NCI-H510A (cell line): Measurements from ENCODE around the gene CHMP4B.

Experiments used
- DNase-seq: peaks from one replicate; lab custom pipeline; 2025; lab: John Stamatoyannopoulos, UW

The CHMP4B gene, protein sequence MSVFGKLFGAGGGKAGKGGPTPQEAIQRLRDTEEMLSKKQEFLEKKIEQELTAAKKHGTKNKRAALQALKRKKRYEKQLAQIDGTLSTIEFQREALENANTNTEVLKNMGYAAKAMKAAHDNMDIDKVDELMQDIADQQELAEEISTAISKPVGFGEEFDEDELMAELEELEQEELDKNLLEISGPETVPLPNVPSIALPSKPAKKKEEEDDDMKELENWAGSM

DNA sequence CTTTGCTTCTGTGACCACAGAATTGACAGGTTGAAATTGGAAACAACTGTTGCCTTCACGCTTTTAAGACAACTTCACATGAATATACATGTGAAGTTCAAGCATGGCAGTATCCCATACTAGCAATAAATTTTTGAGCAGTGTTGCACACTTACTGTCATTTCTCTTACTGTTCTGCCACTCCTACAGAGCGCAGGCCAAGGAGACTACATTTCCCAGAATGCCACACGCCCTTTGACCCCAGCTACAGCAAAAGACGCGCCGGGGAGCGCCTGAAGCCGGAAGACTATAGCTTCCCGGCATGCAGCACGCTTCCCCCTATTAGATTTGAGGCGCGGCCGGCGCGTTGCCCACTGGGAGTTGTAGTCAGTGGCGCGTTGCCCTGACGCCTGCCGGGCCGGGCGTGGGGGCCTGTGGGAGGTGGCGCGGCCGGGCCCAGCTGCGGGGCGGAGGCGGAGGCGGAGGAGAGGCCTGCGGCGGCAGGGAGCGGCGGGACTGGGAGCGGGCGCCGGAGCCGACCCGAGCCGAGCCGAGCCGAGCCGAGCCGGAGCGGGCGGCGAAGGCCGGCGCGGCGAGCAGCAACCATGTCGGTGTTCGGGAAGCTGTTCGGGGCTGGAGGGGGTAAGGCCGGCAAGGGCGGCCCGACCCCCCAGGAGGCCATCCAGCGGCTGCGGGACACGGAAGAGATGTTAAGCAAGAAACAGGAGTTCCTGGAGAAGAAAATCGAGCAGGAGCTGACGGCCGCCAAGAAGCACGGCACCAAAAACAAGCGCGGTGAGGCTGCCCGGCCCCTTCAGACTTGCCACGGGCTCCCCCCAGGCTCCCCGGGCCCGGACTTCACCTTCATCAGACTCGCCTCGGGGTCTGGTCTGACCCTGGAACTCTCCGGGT, at the start of gene CHMP4B:
Gene CHMP4B, plus strand, starts transcription at position 464 of the 891 bp plus-strand sequence. Its CDS starts 121 bp downstream, at position 585.
- peak; percentile 95 for DNase-seq

DNA sequence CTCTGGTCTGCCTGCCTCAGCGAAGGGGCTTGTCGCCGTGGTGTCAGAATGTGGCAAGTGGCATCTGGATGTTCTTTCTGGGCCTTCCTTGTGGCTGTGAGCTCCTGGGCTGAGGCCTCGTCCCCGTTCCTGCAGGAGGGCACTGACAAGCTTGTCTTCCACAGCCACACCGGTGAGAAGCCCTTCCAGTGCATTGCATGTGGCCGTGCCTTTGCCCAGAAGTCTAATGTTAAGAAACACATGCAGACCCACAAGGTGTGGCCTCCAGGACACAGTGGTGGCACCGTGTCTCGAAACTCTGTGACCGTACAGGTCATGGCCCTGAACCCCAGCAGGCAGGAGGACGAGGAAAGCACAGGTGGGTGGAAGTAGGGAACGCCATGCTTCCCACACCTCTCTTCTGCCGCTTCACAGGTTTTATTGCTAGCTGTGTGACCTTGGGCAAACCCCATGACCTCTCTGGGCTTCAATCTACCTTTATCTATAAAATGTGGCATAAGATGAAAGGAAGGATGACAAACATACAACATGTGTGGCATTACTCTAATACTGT, 49.4 kb upstream of the CHMP4B start:
- DNase-seq: no peak

DNA sequence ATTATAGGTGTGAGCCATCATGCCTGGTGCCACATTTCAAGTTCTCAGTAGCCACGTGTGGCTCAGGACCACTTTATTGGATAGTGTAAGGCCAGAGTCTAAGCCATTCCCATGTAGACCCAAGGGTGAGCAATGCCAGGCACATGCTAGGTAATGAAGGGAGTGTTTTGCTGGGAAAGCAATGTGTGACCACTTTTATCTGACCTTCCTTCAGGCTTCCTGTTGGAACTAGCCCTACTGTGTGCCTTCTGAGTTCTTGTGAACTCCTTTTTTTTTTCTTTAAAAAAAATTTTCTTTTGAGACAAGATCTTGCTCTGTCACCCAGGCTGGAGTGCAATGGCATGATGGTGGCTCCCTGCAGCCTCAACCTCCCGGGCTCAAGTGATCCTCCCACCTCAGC, 46.0 kb upstream of the CHMP4B start:
- DNase-seq: no peak

DNA sequence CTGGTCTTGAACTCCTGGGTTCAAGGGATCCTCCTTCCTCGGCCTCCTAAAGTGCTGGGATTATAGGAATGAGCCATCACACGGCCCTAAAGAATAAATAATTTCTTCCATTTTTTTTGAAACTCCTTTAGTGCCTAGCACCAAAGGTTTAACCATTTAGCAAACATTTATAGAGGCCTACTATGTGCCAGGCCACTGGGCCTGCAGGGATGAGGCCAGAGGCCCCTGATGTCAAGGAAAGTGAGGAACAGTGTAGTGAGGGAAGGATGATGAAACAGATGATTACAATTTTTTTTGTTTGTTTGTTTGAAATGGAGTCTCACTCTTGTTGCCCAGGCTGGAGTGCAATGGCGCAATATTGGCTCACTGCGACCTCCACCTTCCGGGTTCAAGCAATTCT, 45.6 kb upstream of the CHMP4B start:
- DNase-seq: no peak

DNA sequence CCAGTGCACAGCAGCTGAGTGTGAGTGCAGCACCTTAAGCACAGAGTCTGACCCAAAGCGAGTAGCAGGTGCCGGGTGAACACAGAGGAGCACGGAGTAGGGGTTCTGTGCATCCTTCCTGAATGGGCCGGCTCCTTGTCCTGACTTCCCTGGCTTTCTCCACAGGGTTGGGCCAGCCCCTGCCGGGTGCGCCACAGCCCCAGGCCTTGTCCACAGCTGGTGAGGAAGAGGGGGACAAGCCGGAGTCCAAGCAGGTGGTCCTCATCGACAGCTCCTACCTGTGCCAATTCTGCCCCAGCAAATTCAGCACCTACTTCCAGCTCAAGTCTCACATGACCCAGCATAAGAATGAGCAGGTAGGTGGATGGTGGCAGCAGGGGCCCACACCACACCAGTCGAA, 44.5 kb upstream of the CHMP4B start:
- DNase-seq: no peak

DNA sequence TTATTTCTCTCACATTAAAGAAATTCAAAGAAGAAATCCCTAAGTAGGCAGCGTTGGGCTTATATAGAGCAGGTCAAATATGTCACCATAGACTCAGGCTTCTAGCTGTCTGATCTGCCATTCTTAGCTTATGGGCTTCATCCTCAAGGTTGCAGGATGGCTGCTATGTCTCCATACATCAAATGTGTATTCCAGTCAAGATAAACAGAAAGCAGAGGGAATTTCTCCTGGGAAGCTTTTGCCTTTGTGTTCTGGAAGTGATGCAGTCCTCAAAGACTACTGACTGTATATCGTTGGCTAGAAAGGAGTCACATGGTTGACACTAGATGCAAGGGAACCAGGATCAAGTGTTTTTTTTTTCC, 43.4 kb upstream of the CHMP4B start:
- DNase-seq: no peak

DNA sequence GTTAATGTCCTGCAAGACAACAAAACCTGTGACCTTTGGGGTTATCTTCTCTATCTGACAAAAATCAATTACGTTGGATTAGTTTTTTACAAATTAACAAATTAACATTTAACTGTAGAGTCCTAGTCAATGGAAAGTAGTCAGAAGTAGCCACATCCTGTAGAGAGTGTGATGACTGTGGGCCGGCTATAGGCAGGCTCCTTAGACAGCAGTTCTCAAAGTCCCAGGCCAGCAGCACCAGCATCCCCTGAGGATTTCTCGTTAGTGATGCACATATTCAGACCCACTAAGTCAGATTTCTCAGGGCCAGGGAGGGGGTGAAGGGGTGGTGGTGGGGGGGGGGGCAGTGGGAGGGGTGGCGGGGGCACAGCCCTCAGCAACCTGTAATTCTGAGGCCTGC, 42.1 kb upstream of the CHMP4B start:
- no peak for DNase-seq

DNA sequence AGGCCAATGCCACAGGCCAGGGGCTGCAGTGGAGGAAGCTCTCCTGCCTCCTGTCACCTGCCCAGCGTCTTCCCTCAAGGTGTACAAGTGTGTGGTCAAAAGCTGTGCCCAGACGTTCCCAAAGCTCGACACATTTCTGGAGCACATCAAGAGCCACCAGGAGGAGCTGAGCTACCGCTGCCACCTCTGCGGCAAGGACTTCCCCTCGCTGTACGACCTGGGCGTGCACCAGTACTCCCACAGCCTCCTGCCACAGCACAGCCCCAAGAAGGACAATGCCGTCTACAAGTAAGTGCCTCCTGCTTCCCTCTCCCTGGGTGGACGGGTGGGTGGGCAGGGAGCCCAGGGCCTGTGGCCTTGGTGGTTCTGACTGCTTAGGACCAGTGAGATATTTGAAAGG, 41.1 kb upstream of the CHMP4B start:
- no peak for DNase-seq

DNA sequence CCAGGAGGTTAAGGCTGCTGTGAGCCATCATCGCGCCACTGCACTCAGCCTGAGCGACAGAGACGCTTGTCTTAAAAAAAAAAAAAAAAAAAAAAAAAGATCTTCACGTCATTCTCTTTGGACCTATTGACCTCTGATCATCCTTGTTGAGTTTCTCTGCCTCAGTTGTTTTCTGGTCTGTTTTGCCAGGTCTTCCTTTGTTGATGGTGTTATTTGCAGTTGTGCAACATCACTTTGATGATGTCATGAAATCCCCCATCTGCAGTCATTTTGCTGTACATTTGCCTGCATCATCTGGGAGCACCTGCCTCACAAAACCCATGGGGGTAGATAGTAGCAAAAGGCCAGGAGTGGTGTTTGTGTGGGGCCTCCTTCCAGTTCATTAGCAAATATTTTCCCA, 39.2 kb upstream of the CHMP4B start:
- DNase-seq: no peak

DNA sequence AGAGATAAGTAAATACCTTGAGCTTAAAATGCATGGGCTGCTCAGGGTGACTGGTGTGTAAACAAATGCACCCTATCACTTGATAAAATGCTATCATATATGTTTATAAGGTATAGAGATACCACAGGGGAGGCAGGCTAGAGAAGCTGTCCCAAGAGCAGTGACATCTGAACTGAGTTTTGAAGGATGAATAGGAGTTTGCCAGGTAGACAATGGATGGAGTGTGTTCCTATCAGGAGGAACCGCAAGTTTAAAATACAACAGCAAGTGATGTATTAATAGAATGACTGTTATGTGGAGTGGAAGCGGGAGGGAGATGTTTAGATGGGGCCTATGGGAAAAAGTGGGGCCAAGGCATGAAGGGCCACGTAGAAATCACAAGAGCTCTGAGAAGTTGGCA, 38.7 kb upstream of the CHMP4B start:
- no peak for DNase-seq

DNA sequence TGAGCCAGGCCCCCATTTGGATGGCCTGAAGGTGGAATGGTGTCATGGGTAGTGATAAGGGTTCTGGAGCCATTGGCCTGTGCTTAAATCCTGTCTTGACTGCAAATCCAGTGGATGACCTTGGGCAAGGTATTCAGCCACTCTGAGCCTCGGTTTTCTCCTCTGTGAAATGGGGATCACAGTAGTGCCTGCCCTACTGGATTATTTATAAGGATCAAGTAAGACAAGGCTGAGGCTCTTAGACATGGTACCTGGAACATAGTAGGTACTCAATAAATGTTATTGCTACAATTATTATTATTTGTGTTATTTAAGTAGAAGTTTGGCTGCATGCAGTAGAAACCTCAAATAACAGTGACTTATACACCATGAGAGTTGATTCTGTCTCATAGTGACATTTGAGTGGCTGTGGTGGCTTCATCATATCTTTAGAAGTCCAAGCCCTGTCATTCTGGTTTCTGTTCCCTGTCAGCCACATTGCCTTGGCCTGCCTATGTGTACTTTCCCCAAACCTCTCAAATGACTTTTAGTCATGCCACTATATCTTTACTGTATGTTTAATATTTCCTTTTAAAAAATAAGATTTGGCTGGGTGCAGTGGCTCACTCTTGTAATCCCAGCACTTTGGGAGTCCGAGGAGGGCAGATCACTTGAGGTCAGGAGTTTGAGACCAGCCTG, 37.6 kb upstream of the CHMP4B start:
- no peak for DNase-seq

DNA sequence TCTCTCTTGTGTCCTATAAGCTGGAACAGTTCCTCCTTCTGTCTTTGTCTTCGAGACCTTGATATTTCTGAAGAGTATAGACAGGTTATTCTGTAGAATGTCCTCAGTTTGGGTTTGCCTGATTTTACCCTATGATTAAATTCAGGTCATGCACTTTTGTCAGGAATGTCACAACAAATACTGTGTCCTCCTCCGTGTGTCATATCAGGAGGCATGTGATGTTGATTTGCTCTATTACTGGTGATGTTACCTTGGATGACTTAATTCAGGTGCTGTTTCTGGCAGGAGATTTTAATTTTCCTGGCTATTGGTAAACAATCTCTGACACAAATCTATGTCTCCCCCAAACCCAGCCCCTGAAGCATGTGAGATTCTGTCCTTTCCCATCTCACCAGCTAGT, 33.3 kb upstream of the CHMP4B start:
- no peak for DNase-seq

DNA sequence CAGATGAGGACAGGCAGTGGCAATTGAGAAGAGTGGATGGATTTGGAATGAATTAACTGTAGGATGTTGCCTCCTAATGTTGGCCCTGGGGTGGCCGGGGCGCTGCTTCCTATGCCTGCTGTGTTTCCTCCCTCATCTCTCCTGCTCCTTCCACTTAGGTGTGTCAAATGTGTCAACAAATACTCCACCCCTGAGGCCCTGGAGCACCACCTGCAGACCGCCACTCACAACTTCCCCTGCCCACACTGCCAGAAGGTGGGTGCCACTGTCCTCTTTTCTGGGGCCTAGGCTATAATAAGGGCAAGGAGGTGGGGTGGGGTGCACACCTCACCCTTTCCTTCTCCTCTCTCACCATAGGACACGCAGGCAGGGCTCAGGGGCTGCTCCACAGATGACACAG, 30.0 kb upstream of the CHMP4B start:
- DNase-seq: no peak

DNA sequence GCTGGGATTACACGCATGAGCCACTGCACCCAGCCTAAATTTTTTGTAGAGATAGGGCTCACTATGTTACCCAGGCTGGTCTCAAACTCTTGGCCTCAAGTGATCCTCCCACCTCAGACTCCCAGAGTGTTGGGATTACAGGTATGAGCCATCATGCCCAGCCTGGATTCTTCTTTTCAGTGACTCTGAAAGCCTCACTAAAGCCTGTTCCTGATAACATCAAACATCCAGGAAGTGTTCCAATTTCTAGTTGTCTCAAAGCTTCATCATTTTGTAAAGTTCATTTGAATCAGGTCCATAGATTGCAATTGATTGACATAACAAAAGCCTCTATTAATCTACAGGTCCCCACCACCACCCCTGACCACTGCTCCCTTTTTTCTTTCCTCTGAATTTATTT, 29.2 kb upstream of the CHMP4B start:
- no peak for DNase-seq

DNA sequence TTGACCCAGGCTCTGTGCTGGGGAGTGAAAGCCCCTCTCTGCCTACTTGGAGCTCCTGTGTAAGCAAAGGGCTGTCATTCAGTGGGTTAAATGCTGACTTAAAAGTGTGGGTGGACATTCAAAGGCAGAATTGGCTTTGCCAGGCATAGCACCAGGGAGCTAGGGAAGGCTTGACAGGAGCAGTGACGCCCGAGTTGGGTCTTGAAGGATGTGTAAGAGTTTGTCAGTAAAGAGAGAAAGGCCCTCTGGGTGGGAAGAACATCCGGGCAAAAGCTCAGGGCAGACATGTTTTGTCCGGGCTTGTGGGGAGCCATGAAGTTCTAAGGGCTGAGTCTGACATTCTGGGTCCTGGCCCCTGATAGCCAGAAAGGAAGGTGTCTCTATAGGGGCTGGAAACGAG, 27.9 kb upstream of the CHMP4B start:
- DNase-seq: no peak

DNA sequence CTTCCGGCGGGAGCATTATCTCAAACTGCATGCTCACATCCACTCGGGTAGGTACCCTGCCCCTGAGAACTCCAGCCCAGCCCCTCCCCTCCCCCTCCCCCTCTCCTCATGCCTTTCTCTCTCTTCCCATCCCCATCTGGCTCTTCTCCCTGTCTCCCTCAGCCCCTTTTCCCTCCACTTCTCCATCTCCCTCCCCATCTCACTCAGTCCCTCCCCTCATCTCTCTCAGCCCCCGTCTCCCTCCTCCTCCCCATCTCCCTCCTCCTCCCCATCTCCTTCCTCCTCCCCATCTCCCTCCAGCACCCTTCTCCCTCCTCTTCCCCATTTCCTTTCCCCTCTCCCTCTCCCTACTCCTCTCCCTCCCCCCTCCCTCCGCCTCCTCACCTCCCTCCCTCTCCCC, 27.3 kb upstream of the CHMP4B start:
- no peak for DNase-seq

DNA sequence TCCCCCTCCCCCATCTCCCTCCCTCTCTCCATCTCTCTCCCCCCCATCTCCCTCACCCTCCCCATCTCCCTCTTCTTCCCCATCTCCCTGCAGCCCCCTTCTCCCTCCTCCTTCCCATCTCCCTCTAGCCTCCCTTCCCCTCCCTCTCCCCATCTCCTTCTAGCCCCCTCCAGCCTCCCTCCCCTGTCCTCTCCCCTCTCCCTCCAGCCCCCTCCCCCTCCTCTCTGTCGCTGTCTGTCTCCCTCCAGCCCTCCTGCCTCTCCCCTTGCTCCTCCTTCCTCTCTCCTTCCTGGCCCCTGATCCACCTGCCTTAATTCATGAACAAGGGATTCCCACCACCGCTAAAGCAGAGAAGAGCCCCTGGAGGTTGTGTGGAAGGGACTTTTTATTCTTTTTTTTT, 26.9 kb upstream of the CHMP4B start:
- DNase-seq: no peak

DNA sequence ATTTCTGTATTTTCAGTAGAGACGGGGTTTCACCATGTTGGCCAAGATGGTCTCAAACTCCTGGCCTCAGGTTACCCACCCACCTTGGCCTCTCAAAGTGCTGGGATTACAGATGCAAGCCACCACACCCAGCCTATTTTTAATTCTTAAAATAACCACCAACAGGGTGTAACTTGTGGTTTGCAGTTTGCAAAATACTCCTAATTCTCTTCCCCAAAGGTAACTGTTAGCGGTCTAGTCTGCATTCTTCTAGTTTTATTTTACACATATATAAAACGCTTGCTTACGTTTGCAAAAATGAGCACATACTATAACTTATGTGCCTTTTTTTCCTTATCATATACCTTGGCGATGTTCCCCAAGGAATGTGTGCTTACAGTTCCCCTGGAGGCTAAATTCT, 25.6 kb upstream of the CHMP4B start:
- no peak for DNase-seq

DNA sequence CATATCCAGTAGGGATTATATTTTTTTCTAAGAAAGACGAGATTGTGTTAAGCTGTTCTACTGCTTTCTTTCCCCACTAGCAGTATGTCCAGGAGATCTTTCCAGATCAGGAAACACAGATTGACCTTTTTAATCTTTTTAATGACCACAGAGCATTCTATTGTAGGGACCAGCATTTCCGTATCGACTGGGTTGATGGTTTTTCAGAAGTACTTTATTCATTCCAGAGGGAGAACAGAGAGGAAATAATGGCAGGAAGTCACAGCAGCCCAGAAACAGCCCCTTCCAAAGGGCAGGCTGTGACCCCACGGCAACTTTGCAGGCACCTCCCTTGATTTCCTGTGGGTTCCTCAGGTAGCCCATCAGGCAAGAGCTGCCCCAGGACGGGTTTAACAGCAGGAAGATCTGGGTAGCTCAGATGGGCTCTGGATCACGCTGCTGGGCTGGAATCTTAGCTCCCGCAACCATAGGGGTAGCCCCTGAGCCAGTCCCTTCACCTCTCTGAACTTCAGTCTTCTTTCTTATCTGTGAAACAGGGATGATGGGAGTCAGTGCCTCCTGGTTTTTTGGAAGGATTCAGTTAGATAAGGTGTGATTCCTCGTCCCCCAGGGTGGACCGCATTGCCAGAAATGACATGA, 23.8 kb upstream of the CHMP4B start:
- DNase-seq: no peak

DNA sequence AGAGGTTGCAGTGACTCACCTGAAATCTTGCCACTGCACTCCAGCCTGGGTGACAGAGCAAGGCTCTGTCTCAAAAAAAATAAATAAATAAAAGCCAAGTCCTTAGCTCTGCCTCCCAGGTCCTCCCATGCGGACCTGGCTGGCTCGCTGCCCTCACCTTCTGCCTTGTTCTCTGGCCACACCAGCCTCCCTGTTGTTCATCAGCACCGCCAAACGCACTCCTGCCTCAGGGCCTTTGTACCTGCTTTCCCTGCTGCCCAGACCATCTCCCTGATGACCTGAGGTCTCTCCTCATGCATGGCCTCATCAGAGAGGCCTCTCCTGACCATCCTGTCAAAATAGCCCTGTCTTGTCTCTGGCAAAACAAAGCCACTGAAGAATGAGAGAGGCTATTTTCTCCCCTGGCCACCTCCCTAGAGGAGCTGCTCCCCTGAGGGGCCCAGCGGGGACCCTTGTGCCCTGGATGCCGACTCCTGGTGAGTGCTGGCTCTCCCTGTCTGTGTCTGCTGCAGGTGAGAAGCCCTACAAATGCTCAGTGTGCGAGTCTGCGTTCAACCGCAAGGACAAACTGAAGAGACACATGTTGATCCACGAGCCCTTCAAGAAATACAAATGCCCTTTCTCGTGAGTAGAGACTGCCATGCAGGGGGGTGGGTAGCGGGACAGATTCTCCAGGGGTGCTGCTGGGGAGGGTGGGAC, 22.6 kb upstream of the CHMP4B start:
- no peak for DNase-seq

DNA sequence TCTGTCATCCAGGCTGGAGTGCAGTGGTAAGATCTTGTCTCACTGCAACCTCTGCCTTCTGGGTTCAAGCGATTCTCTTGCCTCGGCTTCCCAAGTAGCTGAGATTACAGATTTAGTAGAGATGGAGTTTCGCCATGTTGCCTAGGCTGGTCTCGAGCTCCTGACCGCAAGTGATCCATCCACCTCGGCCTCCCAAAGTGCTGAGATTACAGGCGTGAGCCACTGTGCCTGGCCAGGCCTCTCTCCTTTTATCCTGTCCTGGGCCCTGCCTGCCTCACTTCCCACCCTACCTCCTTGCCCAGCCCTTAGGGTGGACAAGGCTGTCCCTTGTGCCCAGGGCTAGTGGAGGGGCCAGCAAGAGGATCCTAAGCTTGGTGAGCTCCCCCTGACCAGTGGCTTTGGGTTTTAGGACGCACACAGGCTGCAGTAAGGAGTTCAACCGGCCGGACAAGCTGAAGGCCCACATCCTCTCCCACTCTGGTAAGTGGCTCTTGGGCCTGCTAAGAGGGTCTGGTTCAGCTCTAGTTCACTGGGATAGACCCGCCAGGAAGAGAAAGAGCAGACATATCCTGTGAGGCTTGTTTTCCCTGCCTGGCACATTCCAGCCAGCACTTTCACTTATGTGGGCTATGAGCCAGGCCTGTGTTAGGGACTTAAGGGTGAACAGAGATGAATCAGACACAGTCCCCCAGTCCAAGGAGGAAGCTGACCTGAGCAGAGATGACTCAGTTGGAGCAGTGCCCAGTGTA, 21.9 kb upstream of the CHMP4B start:
- no peak for DNase-seq
